BE2C (cell line): ENCODE data around the gene FXYD6.

Experiments
- DNase-seq: peaks from one replicate; pipeline ENCODE4 v3.0.0-alpha.2; 2020
- H3K27me3 ChIP-seq: fragments of 250-450 bp; sonication (Bioruptor Pico); 2 replicates; pipeline ENCODE4 v1.5.1; 2020; ENCODE audit warnings: mild to moderate bottlenecking
- H3K36me3 ChIP-seq: fragments of 250-450 bp; sonication (Bioruptor Pico); 2 replicates; pipeline ENCODE4 v1.5.1; 2020; ENCODE audit warnings: mild to moderate bottlenecking
- H3K4me1 ChIP-seq: fragments of 250-450 bp; sonication (Bioruptor Pico); 2 replicates; pipeline ENCODE4 v1.5.1; 2020
- H3K4me3 ChIP-seq: 2 replicates; pipeline ENCODE4 v1.5.1; 2011; ENCODE audit warnings: low read depth, low read length
- H3K9me3 ChIP-seq: fragments of 250-450 bp; sonication (Bioruptor Pico); 2 replicates; pipeline ENCODE4 v1.5.1; 2020
- TF ChIP-seq, protein P1 (sequence below): IDR thresholded peaks from 2 replicates; pipeline ENCODE4 v1.5.1; 2012; ENCODE audit warnings: mild to moderate bottlenecking, low read depth, low read length

Gene FXYD6

DNA sequence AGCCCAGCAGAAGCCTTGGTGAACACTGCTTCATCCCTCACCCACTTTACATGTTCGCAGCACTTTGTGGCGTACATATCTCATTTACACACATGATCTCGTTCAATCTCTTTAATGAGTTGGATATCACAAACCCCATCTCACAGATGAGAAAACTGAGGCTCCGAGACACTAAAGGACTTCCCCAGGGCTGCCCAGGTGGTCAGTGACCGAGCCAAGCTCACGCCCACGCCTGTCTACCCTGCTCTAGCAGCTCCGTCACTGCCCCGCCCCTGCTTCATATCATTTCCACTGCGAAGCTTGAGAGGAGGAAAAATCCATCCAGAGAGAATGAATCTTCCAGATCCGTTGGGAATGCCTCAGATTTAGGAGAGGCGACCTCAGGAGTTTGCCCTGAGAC lies 67.7 kb downstream of the FXYD6 start:
- Histone ChIP-seq H3K4me3 (no peak overlapping the region), H3K9me3 (no peaks in the 10 kb centered on the region), H3K36me3 (no peaks in the 10 kb centered on the region), H3K4me1 (no peaks in the 10 kb centered on the region; the same call in 1 of the 2 replicates), H3K27me3 (no peaks in the 10 kb centered on the region)
- TF ChIP-seq, protein P1, sequence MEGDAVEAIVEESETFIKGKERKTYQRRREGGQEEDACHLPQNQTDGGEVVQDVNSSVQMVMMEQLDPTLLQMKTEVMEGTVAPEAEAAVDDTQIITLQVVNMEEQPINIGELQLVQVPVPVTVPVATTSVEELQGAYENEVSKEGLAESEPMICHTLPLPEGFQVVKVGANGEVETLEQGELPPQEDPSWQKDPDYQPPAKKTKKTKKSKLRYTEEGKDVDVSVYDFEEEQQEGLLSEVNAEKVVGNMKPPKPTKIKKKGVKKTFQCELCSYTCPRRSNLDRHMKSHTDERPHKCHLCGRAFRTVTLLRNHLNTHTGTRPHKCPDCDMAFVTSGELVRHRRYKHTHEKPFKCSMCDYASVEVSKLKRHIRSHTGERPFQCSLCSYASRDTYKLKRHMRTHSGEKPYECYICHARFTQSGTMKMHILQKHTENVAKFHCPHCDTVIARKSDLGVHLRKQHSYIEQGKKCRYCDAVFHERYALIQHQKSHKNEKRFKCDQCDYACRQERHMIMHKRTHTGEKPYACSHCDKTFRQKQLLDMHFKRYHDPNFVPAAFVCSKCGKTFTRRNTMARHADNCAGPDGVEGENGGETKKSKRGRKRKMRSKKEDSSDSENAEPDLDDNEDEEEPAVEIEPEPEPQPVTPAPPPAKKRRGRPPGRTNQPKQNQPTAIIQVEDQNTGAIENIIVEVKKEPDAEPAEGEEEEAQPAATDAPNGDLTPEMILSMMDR, result no peak
- no peak for DNase-seq

DNA sequence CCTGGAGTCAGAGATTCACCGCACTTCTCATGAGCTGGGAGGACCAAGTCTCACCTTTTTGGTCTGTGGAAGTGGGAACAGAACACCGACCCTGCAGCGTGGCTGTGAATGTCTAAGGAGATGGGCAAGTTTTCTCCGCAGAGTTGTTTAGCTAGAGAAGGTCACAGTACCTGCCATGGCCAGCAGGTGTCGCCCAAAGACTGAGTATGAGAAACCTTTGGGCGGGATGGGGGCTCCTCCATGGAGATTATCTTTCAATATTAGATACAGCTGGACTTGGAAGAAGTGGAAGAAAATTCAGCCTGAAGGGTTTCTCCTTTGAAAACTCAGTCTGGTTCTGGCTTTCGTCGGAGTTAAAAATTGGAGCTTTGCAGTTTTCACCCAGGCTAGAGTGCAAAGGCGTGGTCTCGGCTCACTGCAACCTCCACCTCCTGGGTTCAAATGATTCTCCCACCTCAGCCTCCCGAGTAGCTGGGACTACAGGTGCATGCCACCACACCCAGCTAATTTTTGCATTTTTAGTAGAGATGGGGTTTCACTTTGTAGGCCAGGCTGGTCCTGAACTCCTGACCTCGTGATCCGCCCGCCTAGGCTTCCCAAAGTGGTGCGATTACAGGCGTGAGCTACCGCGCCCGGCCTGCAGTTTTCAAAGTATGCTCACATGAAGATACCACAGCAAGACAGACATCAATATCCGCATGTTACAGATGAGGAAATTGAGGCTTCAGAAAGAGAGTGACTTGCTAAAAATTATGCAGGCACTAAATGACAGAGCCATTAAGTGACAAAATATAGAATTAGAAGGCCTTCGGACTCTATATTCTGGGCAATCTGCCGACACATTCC lies 68.8 kb downstream of the FXYD6 start:
- no peaks in the 10 kb centered on the region for H3K9me3 ChIP-seq
- peak; percentile 83 for DNase-seq
- TF ChIP-seq, protein P1, result peak; percentile 91
- H3K4me1 ChIP-seq, result no peaks in the 10 kb centered on the region; the same call in 1 of the 2 replicates
- no peaks in the 10 kb centered on the region for H3K27me3 ChIP-seq
- no peaks in the 10 kb centered on the region for H3K36me3 ChIP-seq
- H3K4me3 ChIP-seq, result no peak overlapping the region

DNA sequence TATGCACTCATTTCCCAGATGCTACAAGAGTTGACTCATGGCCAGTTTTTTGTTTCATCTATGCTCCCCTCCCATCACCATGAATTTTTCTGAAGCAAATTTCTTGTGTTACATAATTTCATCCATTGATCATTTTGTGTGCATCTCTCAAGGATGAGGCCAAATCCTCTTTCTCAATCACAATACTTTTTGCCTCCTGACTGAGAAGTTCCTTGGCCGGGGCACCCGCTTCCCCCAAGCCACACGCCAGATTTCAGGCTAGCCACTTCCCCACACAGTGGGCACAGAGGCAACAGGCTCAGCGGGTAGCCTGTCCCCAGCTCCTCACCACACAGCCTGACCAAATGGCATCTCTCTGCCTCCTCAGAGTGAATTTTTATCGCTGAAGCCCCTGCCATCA lies 69.6 kb downstream of the FXYD6 start:
- H3K36me3 ChIP-seq, result no peaks in the 10 kb centered on the region
- no peaks in the 10 kb centered on the region for H3K27me3 ChIP-seq
- TF ChIP-seq, protein P1, result no peak
- no peaks in the 10 kb centered on the region; the same call in 1 of the 2 replicates for H3K4me1 ChIP-seq
- DNase-seq, result no peak
- no peaks in the 10 kb centered on the region for H3K9me3 ChIP-seq
- no peak overlapping the region for H3K4me3 ChIP-seq

DNA sequence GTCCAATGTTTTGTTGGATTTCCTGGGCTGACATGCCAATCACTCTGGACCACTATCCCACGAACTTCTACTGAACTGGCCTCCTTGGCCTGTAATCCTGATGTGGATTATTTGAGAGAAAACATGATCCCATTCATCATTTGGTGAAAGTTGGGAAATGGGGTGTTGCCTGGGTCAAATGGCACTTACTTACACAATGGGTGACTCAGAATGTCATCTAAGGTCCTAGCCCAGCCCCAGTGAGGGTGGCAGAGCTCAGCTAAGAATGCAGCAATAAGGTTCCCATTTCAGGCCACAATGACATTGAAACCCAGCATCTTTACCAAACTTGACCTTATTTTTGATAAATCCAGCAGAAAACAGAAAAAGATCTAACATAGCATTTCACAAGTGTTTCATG lies 71.4 kb downstream of the FXYD6 start:
- Histone ChIP-seq H3K27me3 (no peaks in the 10 kb centered on the region), H3K4me1 (no peaks in the 10 kb centered on the region; the same call in 1 of the 2 replicates), H3K9me3 (no peaks in the 10 kb centered on the region), H3K36me3 (no peaks in the 10 kb centered on the region), H3K4me3 (no peak overlapping the region)
- TF ChIP-seq, protein P1, result no peak
- no peak for DNase-seq

DNA sequence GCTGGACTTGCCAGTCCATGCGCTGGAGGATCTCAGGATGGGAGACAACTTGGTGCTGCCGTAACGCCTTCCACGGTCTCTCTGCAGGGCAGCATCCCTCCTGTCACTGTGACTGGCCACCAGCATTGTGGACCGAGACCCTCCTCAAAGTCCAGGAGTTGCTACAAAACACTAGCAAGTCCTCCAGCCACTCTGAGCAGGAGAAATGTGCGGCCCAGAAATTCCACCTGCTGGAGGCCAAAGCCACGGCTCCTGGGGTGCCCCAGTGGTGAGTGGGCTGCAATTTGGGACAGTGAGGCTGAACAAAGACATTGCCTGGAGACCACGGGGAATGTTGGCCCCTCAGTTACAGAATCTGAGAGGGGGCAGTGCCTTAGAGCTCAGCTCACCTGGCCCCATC lies 72.6 kb downstream of the FXYD6 start:
- DNase-seq, result no peak
- no peak overlapping the region for H3K4me3 ChIP-seq
- TF ChIP-seq, protein P1, result no peak
- no peaks in the 10 kb centered on the region for H3K27me3 ChIP-seq
- H3K36me3 ChIP-seq, result no peaks in the 10 kb centered on the region
- no peaks in the 10 kb centered on the region for H3K4me1 ChIP-seq
- H3K9me3 ChIP-seq, result no peaks in the 10 kb centered on the region

DNA sequence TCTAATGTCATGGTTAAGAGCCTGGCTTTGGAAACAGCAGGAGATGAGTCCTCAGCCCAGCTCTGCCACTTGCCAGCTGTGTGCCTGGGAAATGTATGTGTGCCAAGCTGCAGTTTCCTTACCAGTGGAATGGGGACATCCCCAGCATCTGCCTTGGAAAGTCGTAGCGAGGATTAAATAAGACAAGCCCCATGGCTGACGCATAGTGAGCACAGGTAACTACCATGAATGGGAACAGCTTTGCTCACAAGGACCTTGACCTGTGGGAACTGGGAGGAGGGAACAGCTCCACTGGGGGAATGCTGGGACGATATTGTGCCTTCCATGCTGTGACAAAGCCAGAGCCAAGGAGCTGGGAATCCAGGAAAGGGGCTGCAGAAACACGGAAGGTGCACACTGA lies 76.8 kb downstream of the FXYD6 start:
- no peak for DNase-seq
- H3K27me3 ChIP-seq, result peaks cover 27% of the 10 kb centered on the region
- no peaks in the 10 kb centered on the region for H3K36me3 ChIP-seq
- H3K9me3 ChIP-seq, result no peaks in the 10 kb centered on the region
- H3K4me1 ChIP-seq, result peaks cover 3% of the 10 kb centered on the region; the same call in 1 of the 2 replicates
- no peak overlapping the region for H3K4me3 ChIP-seq
- TF ChIP-seq, protein P1, result no peak
